NCI-H460 (cell line): ENCODE data around the gene MRPL52. TPM values are rescaled to one million over a fixed set of nuclear protein-coding genes. Genes with fewer than 3 reads are reported as not detected.

ENCODE experiments used
- DNase-seq: peaks from one replicate; pipeline ENCODE4 v3.0.0-alpha.2; 2016; ENCODE audit warnings: low read depth; ENCODE audit errors: extremely low read depth
- small RNA-seq, 2 experiments: library from RNA; depleted of rRNA; stranded (forward); fragments of <200 nt; gene quantifications; one replicate each; pipeline ENCODE3, GENCODE V24; 2014
- total RNA-seq: library from RNA; depleted of rRNA; stranded (reverse); fragments of >200 nt; shearing (Covaris generic); gene quantifications from 2 replicates; pipeline ENCODE4 v1.2.3, GENCODE V29; 2014; rRNA removed

Gene MRPL52
- total RNA-seq, 1 experiment from 2014 or later = 68.9 TPM

- DNase-seq = no peak
Observed at GRCh38 chr14:22878271-22879246, 48.9 kb downstream of the MRPL52 start.

- no peak for DNase-seq
Observed at GRCh38 chr14:22882064-22882463, 52.4 kb downstream of the MRPL52 start.

DNA sequence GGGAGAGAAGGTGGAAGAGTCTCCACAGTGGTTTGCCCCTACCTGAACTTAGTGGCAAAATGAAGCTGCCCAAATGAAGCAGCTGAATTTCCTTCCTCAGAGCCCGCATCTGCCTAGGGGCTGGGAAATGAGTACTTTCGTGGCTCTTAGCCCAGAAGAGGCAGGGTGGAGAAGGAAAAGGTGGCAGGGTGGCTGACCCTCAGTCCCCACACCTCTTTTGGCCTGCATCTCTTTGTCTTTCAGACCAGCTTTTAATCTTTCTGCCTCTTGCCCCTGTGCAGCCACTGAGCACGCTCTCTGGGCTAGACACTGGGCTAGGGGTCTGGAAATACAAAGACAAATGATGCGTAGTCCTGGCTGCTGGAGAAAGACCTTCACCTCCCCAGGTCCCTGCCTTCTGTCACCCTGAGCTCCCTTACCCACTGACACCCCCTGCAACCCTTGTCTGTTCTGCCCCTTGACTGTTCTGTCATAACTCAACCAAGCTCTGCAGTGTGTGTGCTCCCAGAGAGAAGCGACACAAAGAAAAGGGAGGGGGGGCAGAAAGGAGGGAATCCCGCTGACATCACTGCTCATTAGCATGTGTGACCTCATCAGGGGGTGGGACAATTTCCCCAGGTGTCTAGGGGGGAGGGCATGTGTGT lies 53.0 kb downstream of the MRPL52 start:
- no peak for DNase-seq

- DNase-seq = no peak
Observed at GRCh38 chr14:22883173-22883976, 53.7 kb downstream of the MRPL52 start, which contains the start of gene REM2. Gene REM2, plus strand, starts transcription at chr14:22883222. Its CDS starts 66 bp downstream, at chr14:22883288.

GRCh38 chr14:22884076-22884737 lies 54.5 kb downstream of the MRPL52 start:
- no peak for DNase-seq

Small RNAs within 50 kb of the gene (small RNA-seq; reads per million reads assigned to genes)
- 0 reads per million in 2 experiments for gene RF00019

Other genes with a start within 250 kb of the MRPL52 start
- gene DAD1, start 240.7 kb upstream of the MRPL52 start, total RNA-seq = 364 and 398 TPM in 2 replicates
- 39.3 and 39.7 TPM in 2 replicates for gene ABHD4, start 231.6 kb upstream of the MRPL52 start, total RNA-seq
- not detected in 2 replicates for gene OR6J1, start 185.5 kb upstream of the MRPL52 start, total RNA-seq
- 175 and 189 TPM in 2 replicates for gene OXA1L, start 63.2 kb upstream of the MRPL52 start, total RNA-seq
- gene SLC7A7, start 14.5 kb upstream of the MRPL52 start, total RNA-seq = 1.1 TPM in 1 of 2 replicates, not detected in the other
- gene MMP14, start 6.7 kb downstream of the MRPL52 start, total RNA-seq = 0.30 and 0.89 TPM in 2 replicates
- 102 and 107 TPM in 2 replicates for gene LRP10, start 41.9 kb downstream of the MRPL52 start, total RNA-seq
- gene REM2, start 53.3 kb downstream of the MRPL52 start, total RNA-seq = 0.32 and 0.37 TPM in 2 replicates
- 54.4 and 64.8 TPM in 2 replicates for gene RBM23, start 89.3 kb downstream of the MRPL52 start, total RNA-seq
- 147 and 170 TPM in 2 replicates for gene PRMT5, start 99.5 kb downstream of the MRPL52 start, total RNA-seq
- gene HAUS4, start 127.2 kb downstream of the MRPL52 start, total RNA-seq = 77.6 and 81.7 TPM in 2 replicates
- 61.0 and 75.1 TPM in 2 replicates for gene AJUBA, start 152.7 kb downstream of the MRPL52 start, total RNA-seq
- 12.8 and 15.1 TPM in 2 replicates for gene C14orf93, start 180.3 kb downstream of the MRPL52 start, total RNA-seq
- 191 and 254 TPM in 2 replicates for gene PSMB5, start 205.0 kb downstream of the MRPL52 start, total RNA-seq
- gene PSMB11, start 212.3 kb downstream of the MRPL52 start, total RNA-seq = not detected in 2 replicates
- gene CDH24, start 227.6 kb downstream of the MRPL52 start, total RNA-seq = 4.4 and 4.6 TPM in 2 replicates